SH-SY5Y (cell line): ENCODE results near the gene DAAM1.

Experiments
- GATA2 ChIP-seq: IDR thresholded peaks from 2 replicates; pipeline ENCODE4 v1.6.1; 2011; ENCODE audit warnings: mild to moderate bottlenecking, low read depth, low read length
- GATA3 ChIP-seq: IDR thresholded peaks from 2 replicates; pipeline ENCODE4 v1.6.1; 2011; ENCODE audit warnings: low read depth, mild to moderate bottlenecking, low read length, moderate library complexity

DNA sequence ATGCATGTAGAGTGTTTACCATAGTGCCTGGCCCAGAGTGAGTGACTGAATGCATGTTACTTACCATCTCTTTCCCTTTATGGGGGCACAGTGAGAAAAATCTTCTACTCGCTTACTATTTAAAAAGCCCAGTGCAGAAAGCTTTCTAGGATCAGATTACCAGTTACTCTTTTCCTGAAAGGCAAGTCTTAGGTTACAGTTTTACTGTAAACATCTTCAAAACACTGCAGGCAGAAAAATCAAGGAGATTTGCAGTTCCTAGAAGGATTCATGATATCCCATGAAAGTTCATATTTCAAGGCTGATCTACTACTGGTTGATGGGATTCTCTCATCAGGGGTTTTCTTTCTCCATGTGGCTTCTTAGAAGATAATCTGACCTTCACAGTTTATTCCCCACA, 29.3 kb upstream of the DAAM1 start:
- TF ChIP-seq GATA3 (no peak), GATA2 (no peak)
